Measurements from ENCODE around the gene GYPC.
A peak's percentile ranks its signal among the peaks of the same experiment; 100 is the strongest.
"Not testable (repeated sequence)": the region's sequence is repeated elsewhere in the genome, so short reads cannot be mapped to it uniquely, and the experiment has no call there.

Gene GYPC, protein sequence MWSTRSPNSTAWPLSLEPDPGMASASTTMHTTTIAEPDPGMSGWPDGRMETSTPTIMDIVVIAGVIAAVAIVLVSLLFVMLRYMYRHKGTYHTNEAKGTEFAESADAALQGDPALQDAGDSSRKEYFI

DNA sequence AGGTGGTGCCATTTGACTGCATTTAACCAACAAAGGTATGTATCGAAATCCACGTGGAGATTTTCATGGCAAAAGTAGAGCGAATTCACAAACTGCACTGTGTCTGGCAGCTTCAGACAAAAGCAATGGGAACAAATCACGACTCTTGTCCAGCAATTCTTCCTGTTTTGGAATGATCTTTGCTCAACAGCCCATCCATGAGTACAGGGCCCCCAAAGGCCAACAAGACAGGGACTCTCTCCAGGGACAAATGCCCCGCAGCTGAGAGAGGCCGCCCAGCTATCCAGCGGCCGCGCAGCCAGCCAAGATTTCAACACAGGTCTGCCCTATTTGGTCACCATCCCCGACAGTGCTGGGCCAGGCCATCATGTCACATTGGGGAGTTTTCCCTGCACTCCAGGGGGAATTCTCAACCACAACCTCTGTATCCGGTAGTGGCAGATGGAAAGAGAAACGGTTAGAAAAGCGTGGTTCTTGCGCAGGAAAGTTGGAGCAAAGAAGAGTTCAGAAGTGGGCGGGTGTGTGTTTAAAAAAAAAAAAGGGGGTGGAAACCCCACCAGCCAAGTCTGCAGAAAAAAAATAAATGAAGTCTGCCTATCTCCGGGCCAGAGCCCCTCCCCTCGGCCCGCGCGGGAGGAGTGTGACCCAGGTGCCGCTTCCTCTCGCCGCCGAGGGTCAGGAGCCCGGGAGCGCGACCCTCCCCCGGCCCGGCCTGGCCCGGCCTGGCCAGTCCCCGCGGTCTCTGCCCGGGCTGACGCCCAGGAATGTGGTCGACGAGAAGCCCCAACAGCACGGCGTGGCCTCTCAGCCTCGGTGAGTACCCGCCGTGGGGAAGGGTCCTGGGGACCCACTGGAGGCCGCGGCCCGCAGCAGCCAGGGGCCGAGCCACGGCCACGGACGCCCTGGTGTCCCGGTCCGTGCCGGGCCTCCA, at the start of gene GYPC:
TSS of gene GYPC (plus strand) at position 659 of the 931 bp plus-strand sequence. CDS start at position 765, 106 bp downstream.
- DNase-seq (ENCODE audit: insufficient read length, low spot score), result peak; percentile 25
- no peak for FAIRE-seq

DNA sequence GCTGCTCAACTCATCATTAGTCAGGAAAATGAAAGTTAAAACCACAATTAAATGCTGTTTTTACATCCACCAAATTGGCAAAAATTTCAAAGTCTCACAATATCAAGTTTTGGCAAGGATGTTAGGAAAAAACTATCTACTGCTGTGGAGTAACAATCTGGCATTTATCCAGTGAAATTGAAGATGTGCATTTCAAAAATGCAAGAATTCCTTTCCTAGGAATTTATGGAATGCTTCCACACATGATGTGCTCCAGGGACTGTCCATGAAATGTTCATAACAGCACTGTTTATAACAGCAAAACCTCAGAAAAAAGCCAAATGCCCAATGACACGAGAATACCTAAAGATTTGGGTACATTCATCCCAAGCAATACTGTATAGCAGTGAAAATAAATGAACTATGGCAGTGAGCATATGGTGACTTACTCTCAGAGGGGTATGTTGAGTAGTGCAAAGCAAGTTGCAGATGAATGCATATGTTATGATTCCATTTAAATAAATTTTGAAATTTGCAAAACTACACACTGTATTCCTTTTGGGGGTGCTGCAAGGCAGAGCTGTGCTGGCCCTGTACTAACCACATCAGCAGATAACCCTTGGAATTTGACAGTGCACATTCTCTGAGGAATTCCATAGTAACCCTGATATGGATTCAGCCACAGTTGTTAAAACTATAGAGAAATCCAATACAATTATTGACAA, 41.3 kb upstream of the GYPC start:
- DNase-seq (ENCODE audit: insufficient read length, low spot score) (no peak), FAIRE-seq (no peak)

DNA sequence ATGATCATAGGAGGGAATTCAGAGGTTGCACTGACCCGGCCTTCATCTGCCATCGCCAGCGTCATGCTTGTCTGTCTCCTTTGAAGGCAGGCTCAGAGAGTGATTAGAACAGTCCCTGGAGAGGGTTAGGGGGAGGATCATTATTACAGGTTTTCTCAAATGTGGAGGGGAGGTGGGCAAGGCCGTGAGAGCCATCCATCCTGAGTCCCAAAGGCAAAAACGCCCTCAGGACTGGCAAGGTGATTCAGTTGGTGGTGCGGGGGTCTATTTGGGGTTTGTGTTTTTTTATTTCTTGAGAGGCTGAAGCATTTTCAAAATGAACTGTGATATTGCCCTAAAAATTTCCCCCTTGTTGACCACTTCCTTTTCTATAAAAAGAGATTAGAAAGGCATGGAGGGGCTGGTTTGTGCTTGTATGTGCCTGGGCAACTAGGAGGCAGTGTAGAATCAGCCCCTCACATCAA, 39.3 kb upstream of the GYPC start:
- DNase-seq (ENCODE audit: insufficient read length, low spot score), result no peak
- no peak for FAIRE-seq

DNA sequence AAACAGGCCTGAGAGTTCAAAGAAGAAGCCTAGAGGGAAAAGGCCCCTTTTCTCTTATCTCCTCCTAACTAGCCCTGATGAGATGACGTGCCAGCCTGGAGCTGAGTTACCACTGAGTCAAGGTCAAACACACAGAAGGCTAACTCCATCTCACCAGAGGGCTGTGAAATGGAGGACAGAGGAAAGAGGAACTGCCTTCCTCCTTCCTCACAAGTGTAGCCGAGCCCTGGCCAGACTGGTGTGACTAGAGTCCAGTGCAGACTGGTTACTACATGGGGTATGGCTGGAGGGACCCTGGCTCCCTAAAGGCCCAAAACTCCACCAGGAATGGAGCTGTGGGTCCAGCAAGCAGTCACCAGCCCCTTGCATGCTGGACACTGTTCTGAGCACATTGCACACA, 35.7 kb upstream of the GYPC start:
- DNase-seq (ENCODE audit: insufficient read length, low spot score) (no peak), FAIRE-seq (no peak)

DNA sequence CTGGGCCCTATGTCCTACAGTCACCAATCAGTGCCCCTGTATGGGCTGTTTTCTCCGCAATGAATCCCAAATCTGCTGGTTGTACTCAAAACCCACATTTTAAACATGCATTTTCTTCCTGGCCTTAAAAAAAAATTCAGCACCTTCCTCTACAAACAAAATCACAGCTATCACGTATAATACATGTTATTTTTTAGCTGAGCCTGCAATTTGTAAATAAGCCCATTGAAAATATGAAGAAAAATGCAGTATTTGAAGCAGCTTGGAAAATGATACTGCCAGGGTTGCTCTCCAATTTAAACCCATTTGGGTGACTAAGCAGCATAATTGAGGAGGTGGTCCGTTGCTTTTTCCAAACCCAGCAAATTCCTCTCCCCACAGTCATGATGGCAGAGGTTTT, 33.0 kb upstream of the GYPC start:
- no peak for FAIRE-seq
- DNase-seq (ENCODE audit: insufficient read length, low spot score), result no peak

DNA sequence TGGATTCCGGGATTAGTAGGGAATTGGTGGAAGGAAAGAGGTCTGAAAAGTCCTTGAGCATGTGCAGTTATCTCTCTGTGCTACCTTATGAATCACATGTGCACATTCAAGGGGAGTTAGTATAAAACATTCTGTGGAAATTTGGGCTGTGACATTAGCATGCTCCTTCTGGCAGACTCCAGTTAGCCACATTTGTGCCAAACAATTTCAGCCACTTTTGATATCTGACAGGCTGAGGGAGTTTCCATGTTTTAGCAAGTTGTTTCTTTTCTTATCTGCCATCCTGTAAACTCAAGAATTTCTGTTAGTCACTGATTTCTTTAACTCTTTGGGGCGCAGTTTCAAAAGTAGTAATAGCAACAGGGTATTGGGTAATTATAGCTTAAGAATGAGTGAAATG, 28.3 kb upstream of the GYPC start:
- FAIRE-seq (no peak), DNase-seq (ENCODE audit: insufficient read length, low spot score) (no peak)

DNA sequence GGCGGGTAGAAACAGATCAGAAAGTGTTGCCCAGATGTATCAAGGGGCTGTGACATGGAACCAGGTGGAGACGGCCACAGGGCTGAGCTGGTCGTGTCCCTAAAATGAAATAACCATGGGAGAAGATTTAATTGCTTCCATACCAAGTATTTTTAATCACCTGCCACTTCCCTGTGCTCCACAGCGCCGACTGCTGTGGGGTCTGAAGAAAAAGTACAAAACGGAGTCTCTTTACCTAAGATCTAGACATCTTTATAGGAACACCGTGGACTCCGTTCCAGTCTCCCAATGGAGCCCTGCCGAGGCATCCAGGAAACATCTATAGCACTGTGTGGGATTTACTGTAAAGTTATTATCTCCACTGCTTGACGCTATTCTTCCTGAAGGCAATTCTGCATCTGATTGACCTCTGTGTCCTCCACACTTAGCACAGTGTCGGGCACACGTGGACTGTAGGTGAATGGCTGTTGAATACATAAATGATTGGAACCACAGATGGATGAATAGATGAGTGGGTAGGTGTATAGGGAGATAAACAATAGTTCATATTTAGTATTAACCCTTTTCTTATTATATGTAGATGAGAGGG, 21.6 kb upstream of the GYPC start:
- no peak for DNase-seq (ENCODE audit: insufficient read length, low spot score)
- no peak for FAIRE-seq

DNA sequence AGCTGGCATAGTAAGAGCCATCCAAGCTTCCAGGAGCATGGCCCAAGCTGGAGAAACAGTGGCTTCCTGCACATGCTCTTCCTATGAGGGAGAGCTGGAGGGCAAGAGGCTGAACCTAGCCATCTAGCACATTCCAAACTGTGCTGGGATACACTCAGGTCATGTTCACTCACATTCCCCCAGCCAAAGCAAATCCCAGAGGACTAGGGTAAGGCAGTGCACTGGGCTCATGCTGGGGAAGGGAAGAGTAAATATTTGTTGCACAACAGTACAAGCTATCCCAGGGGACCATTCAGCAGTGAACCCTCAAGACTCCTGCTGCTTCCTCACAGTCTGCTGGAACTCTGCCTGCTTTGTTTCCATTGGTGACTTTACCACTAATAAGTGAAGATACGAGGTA, 20.7 kb upstream of the GYPC start:
- DNase-seq (ENCODE audit: insufficient read length, low spot score) (no peak), FAIRE-seq (no peak)

DNA sequence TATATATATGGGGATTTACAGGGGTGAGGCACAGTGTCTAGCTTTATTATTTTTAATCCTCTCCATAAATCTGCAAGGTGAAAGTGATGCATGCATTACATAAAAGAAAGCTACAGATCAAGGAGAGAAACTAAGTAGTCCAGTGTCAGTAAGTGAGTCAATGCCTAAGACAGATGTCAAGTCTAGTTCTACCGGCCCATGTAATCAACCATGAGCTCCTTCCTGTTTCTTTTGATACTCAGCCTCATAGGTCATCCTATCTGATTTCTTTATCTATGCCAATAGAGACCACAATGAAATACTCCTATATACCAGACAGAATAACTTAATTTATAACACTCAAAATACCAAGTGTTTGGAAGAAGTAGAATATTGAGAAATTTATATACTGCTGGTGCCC, 20.2 kb upstream of the GYPC start:
- FAIRE-seq (no peak), DNase-seq (ENCODE audit: insufficient read length, low spot score) (no peak)

DNA sequence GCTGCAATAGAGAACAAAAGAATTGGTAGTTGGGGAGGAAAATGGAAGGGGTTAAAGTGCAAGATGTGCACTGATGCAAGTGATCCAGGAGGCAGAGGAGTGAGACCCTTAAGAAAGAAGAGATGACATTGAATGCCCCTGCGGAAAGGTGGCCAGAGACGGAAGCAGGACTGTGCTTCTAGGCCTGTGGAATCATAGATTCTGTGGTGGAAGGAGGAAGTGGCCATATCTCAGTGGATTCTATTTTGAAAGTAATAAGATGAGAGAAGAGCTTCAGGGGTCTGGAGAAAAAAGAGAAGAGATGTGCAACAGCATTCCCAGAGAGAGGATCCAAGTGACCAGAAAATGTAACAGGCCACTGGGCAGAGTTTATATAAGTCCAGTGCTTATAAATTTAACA, 18.6 kb upstream of the GYPC start:
- DNase-seq (ENCODE audit: insufficient read length, low spot score) (no peak), FAIRE-seq (no peak)

DNA sequence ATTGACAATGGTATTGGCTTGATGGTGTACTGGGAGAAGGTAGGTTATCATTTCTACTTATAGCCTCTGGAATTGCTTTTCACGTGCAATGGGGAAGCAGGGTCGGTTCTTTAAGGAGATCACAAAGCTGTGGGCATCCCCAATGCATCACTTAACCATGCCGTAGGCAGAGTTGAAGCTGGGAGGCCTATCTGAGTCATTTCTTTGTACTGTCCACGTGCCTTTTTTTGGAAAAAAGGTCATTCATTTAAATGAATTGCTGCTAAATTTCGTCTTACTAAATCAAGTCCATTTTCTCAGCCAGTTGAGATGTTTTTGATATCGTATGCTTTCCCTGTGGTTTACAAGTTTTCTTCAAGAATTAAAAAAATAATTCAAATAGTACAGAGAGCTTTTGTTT, 17.2 kb upstream of the GYPC start:
- FAIRE-seq, result no peak
- DNase-seq (ENCODE audit: insufficient read length, low spot score), result no peak

DNA sequence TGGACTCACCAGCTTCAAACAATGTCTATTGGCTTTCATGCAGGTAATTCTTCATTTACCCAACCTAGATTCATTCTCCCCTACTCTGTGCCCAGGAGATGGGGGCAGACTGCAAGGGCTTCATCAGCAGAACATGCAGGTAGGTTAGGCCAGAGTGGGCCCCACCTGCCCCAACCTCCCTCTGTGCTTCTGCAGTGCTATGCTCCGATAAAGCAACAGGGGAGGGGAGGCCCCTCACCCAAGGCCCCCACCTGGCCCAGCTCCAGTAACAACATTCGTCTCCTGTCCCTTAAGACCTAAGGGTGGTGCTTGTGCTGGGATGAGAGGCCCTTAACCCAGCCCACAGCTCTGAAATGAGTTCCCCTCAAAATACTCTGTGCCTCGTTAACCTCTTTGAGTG, 16.7 kb upstream of the GYPC start:
- no peak for FAIRE-seq
- no peak for DNase-seq (ENCODE audit: insufficient read length, low spot score)

DNA sequence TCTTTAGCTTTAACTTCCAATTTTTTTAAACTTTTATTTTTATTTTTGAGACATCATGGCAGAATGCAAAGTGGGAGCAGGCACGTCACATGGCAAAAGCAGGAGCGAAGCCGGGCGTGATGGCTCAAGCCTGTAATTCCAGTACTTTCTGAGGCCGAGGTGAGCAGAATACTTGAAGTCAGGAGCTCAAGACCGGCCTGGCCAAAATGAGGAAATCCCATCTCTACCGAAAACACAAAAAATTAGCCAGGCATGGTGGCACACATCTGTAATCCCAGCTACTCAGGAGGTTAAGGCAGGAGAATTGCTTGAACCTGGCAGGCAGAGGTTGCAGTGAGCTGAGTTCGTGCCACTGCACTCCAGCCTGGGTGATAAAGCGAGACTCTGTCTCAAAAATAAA, 14.7 kb upstream of the GYPC start:
- not testable (repeated sequence) for DNase-seq (ENCODE audit: insufficient read length, low spot score); FAIRE-seq

DNA sequence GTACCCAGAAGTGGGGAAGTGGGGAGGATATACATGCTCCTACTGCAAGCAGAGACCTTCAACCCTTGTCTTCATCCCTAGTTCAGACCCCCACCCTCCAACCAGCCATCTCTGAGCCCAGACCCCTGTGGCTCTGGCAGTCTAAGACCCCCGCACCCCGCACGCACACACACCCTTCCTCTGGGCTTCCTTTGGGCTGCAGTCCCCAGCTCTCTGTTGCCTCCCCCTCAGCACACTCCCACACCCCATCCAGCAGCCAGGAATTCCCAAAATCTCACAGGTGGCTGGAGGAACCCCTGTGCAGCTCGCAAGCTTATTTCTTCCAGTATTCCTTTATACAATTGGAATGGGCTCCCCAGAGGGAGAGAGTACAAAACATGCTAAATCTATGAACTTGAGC, 13.9 kb upstream of the GYPC start:
- FAIRE-seq (no peak), DNase-seq (ENCODE audit: insufficient read length, low spot score) (no peak)

DNA sequence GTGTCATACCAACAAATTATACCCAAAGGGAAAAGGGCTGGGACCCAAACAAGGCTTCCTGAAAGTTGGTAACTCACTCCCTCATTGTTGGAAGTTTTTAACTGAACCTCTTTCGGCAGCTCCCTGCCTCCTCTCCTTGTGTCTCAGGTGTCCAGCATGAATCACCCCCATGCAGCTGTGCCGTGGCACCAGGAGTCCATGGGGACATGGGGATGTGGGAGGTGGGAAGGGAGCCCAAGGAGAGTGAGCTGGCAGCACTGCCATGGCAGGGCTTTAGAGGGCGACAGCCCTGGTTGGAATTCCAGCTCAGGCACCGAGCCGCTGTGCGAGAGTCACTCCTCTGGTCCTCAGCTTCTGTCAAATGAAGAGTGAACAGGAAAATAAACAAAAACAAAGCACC, 12.5 kb upstream of the GYPC start:
- DNase-seq (ENCODE audit: insufficient read length, low spot score), result no peak
- no peak for FAIRE-seq

DNA sequence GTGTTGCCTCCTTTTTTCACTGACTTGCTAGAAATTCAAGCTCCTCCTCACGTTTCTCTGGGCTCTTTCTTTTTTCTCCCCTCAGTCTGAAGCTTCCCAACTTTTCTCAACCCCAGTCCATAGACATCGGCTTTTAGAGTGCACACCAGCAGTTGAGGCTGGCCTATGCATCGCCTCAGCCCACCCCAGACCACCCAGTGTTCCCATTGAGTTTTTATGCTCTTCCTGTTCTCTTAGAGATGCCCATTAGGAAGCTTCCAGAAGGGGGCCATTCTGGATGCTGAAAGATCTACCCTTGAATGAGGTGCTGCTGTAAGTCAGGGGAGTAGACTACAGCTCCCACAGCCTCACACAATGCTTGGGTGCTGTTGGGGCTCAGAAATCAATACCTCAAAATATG, 12.0 kb upstream of the GYPC start:
- DNase-seq (ENCODE audit: insufficient read length, low spot score) (no peak), FAIRE-seq (no peak)

DNA sequence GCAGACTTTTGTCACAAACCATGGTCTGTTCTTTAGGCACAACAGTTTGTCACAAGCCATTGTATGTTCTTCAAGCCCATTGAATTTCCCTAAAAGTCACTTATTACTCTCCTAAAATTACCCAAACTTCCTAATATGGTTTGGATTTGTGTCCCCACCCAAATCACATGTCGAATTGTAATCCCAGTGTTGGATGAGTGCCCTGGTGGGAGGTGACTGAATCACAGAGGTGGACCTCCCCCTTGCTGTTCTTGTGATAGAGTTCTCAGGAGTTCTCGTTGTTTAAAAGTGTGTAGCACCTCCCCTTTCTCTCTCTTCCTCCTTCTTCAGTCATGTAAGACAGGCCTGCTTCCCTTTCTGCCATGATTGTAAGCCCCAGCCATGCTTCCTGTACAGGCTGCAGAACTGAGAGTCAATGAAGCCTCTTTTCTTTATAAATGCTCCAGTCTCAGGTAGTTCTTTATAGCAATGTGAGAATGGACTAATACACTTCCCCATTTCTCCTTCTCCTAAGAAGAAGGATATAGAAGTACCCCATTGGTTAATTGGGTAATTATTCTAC, 11.2 kb upstream of the GYPC start:
- DNase-seq (ENCODE audit: insufficient read length, low spot score) (no peak), FAIRE-seq (no peak)

DNA sequence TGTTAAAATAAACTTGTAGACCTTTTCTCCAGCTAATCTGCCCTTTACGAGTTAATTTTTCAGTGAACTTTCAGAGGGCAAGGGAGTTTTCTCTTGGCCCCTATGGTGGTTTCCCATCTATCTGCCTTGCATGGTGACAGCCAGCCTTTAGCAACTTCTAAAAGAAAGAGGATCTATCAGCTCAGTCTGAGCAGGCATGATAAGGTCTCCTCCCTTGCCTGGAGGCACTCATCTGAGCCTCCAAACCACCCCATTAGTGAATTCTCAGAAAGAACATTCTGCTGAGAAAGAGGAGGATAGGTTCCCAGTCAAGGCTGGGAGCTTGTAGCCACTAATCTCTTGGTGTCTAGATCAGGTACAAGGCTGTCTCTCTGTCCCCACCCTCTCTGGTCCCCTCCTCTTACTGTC, 10.7 kb upstream of the GYPC start:
- FAIRE-seq (no peak), DNase-seq (ENCODE audit: insufficient read length, low spot score) (no peak)

DNA sequence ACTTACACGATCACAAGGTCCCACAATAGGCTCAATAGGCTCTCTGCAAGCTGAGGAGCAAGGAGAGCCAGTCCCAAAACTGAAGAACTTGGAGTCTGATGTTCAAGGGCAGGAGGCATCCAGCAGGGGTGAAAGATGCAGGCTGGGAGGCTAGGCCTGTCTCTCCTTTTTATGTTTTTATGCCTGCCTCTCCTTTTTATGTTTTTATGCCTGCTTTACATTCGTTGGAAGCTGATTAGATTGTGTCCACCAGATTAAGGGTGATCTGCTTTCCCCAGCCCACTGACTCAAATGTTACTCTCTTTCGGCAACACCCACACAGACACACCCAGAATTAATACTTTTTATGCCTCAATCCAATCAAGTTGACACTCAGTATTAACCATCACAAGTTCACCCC, 9.9 kb upstream of the GYPC start:
- no peak for FAIRE-seq
- DNase-seq (ENCODE audit: insufficient read length, low spot score), result no peak

DNA sequence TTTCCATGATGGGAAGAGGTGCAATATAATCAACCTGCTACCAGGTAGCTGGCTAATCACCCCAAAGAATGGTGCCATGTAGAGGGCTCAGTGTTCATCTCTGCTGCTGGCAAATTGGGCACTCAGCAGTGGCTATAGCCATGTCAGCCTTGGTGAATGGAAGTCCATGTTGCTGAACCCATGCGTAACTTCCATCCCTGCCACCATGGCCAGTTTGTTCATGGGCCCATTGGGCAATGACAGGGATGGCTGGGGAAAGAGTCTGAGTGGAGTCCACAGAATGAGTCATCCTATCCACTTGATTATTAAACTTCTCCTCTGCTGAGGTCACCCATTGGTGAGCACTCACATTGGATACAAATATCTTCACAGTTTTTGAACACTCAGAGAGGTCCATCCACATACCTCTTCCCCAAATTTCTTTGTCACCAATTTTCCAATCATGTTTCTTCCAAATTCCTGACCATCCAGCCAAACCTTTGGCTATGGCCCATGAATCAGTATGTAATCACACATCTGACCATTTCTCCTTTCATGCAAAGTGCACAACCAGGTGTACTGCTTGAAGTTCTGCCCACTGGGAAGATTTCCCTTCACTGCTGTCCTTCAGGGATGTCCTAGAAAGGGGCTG, 8.1 kb upstream of the GYPC start:
- DNase-seq (ENCODE audit: insufficient read length, low spot score); FAIRE-seq: not testable (repeated sequence)
